GM12878 (cell line): Measurements from ENCODE around the gene ASRGL1. TPM values are rescaled to one million over a fixed set of nuclear protein-coding genes. Genes with fewer than 3 reads are reported as not detected.

Experiments used
- ASH2L ChIP-seq: fragments of 300-600, 200-600 bp; sonication (generic); IDR thresholded peaks from 2 replicates; pipeline ENCODE4 v1.6.1; 2017; ENCODE audit warnings: low read depth, mild to moderate bottlenecking, borderline replicate concordance
- BHLHE40 ChIP-seq, 2 experiments: fragments of 450-650 bp in 1 of 2; IDR thresholded peaks; 2 replicates each; pipeline ENCODE4 v1.6.1; 2011 to 2017; ENCODE audit warnings: low read depth in 2 of 2, borderline replicate concordance in 1 of 2, improper control_type of control experiment in 1 of 2, low read length in 1 of 2, mild to moderate bottlenecking in 1 of 2
- CBX5 ChIP-seq: sonication (generic); IDR thresholded peaks from 2 replicates; pipeline ENCODE4 v1.6.1; 2016; ENCODE audit warnings: low read depth, moderate library complexity, mild to moderate bottlenecking, inconsistent platforms
- CHD1 ChIP-seq: IDR thresholded peaks from 2 replicates; pipeline ENCODE4 v1.6.1; 2012; ENCODE audit warnings: low read depth, low read length, improper control_type of control experiment
- LARP7 ChIP-seq: fragments of 450-650 bp; IDR thresholded peaks from 2 replicates; pipeline ENCODE4 v1.6.1; 2017; ENCODE audit warnings: mild to moderate bottlenecking
- MYB ChIP-seq: fragments of 150-350 bp; IDR thresholded peaks from 2 replicates; pipeline ENCODE4 v1.6.1; 2014; ENCODE audit warnings: mild to moderate bottlenecking, low read depth, low read length, borderline replicate concordance
- POLR2A ChIP-seq: IDR thresholded peaks from 2 replicates; pipeline ENCODE4 v1.6.1; 2011; ENCODE audit warnings: low read depth, mild to moderate bottlenecking, low read length
- RAD21 ChIP-seq: IDR thresholded peaks from 2 replicates; pipeline ENCODE4 v1.6.1; 2011; ENCODE audit warnings: mild to moderate bottlenecking, low read depth, low read length, moderate library complexity; ENCODE audit not compliant: insufficient read depth
- RELA ChIP-seq: fragments of 450-650 bp; IDR thresholded peaks from 2 replicates; pipeline ENCODE4 v1.8.0; 2014; ENCODE audit warnings: borderline replicate concordance; ENCODE audit not compliant: partially characterized antibody
- RELB ChIP-seq: fragments of 450-650 bp; IDR thresholded peaks from 2 replicates; pipeline ENCODE4 v1.6.1; 2017; ENCODE audit warnings: low read depth, mild to moderate bottlenecking, moderate library complexity
- SPI1 ChIP-seq: IDR thresholded peaks from 2 replicates; pipeline ENCODE4 v1.6.1; 2011; ENCODE audit warnings: low read depth, mild to moderate bottlenecking, low read length, moderate library complexity, borderline replicate concordance; ENCODE audit not compliant: insufficient read depth
- STAT1 ChIP-seq: fragments of 450-650 bp; conservative IDR thresholded peaks from 2 replicates; pipeline ENCODE4 v1.6.1; 2014; ENCODE audit warnings: antibody characterized with exemption, mild to moderate bottlenecking
- STAT3 ChIP-seq: IDR thresholded peaks from 2 replicates; pipeline ENCODE4 v1.6.1; 2011; ENCODE audit warnings: low read depth, low read length, improper control_type of control experiment
- TAF1 ChIP-seq: IDR thresholded peaks from 2 replicates; pipeline ENCODE4 v1.6.1; 2011; ENCODE audit warnings: mild to moderate bottlenecking, low read depth, low read length, borderline replicate concordance
- ZNF384 ChIP-seq: IDR thresholded peaks from 2 replicates; pipeline ENCODE4 v1.6.1; 2012; ENCODE audit warnings: low read depth, mild to moderate bottlenecking, low read length, improper control_type of control experiment, borderline replicate concordance
- polyA plus RNA-seq, 11 experiments: library from polyadenylated mRNA; depleted of rRNA in 4 of 11; unstranded in 6 of 11; stranded (reverse) in 5 of 11; fragments of >200 nt; fragmentation: Nextera tagmentation in 4 of 11; fragmentation: Illumina TruSeq in 1 of 11; extraction: Ambion mirVana in 4 of 11; extraction: Trizol in 1 of 11; gene quantifications; 1 replicate in 1 of 11; 2 replicates in 10 of 11; pipeline versions ENCODE4 v1.2.1 to v1.2.3, GENCODE V29; 2011 to 2016; ENCODE audit warnings: inconsistent platforms in 2 of 11, missing spikeins in 2 of 11, low read depth in 1 of 11
- total RNA-seq, 4 experiments: library from RNA; depleted of rRNA in 3 of 4; stranded (reverse); fragments of >200 nt in 3 of 4; fragmentation: Illumina TruSeq in 1 of 4; extraction: Trizol in 1 of 4; gene quantifications; 2 replicates each; pipeline versions ENCODE4 v1.2.1 to v1.2.3, GENCODE V29; 2013 to 2021
- TF ChIP-seq, protein P1 (sequence below): fragments of 150-350 bp; IDR thresholded peaks from 2 replicates; pipeline ENCODE4 v1.6.1; 2016; ENCODE audit warnings: low read depth, low read length
- TF ChIP-seq, protein P2 (sequence below): IDR thresholded peaks from 2 replicates; pipeline ENCODE4 v1.6.1; 2012; ENCODE audit warnings: improper control_type of control experiment, low read depth, low read length; ENCODE audit not compliant: insufficient replicate concordance

ASRGL1 gene
- total and polyA plus RNA-seq, 10 of the 15 experiments (the other 5 are each of a cell fraction or from before 2014, with no cell fraction given): 0.97 to 24.5 (median 4.8) TPM

GRCh38 chr11:62337303-62338181, at the start of gene ASRGL1 (continued):
- TF ChIP-seq, protein P1, sequence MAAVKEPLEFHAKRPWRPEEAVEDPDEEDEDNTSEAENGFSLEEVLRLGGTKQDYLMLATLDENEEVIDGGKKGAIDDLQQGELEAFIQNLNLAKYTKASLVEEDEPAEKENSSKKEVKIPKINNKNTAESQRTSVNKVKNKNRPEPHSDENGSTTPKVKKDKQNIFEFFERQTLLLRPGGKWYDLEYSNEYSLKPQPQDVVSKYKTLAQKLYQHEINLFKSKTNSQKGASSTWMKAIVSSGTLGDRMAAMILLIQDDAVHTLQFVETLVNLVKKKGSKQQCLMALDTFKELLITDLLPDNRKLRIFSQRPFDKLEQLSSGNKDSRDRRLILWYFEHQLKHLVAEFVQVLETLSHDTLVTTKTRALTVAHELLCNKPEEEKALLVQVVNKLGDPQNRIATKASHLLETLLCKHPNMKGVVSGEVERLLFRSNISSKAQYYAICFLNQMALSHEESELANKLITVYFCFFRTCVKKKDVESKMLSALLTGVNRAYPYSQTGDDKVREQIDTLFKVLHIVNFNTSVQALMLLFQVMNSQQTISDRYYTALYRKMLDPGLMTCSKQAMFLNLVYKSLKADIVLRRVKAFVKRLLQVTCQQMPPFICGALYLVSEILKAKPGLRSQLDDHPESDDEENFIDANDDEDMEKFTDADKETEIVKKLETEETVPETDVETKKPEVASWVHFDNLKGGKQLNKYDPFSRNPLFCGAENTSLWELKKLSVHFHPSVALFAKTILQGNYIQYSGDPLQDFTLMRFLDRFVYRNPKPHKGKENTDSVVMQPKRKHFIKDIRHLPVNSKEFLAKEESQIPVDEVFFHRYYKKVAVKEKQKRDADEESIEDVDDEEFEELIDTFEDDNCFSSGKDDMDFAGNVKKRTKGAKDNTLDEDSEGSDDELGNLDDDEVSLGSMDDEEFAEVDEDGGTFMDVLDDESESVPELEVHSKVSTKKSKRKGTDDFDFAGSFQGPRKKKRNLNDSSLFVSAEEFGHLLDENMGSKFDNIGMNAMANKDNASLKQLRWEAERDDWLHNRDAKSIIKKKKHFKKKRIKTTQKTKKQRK: no peak
- TF ChIP-seq ASH2L (no peak), RELA (no peak), LARP7 (no peak; the same call in 1 of the 2 replicates), STAT3 (no peak), BHLHE40 (IDR thresholded peaks at IDR 0.05; ENCODE audit: borderline replicate concordance in 1 of 2, low read depth in 2 of 2, low read length in 1 of 2) (peak in 1 of 2 experiments; percentile 42; a peak in 1 of 4 replicates), CHD1 (no peak), ZNF384 (no peak), POLR2A (peak; percentile 42; the same call in 1 of the 2 replicates), RAD21 (no peak), CBX5 (no peak), TAF1 (no peak), STAT1 (no peak), MYB (no peak), SPI1 (peak; percentile 23; the same call in 1 of the 2 replicates), RELB (no peak)
- TF ChIP-seq, protein P2, sequence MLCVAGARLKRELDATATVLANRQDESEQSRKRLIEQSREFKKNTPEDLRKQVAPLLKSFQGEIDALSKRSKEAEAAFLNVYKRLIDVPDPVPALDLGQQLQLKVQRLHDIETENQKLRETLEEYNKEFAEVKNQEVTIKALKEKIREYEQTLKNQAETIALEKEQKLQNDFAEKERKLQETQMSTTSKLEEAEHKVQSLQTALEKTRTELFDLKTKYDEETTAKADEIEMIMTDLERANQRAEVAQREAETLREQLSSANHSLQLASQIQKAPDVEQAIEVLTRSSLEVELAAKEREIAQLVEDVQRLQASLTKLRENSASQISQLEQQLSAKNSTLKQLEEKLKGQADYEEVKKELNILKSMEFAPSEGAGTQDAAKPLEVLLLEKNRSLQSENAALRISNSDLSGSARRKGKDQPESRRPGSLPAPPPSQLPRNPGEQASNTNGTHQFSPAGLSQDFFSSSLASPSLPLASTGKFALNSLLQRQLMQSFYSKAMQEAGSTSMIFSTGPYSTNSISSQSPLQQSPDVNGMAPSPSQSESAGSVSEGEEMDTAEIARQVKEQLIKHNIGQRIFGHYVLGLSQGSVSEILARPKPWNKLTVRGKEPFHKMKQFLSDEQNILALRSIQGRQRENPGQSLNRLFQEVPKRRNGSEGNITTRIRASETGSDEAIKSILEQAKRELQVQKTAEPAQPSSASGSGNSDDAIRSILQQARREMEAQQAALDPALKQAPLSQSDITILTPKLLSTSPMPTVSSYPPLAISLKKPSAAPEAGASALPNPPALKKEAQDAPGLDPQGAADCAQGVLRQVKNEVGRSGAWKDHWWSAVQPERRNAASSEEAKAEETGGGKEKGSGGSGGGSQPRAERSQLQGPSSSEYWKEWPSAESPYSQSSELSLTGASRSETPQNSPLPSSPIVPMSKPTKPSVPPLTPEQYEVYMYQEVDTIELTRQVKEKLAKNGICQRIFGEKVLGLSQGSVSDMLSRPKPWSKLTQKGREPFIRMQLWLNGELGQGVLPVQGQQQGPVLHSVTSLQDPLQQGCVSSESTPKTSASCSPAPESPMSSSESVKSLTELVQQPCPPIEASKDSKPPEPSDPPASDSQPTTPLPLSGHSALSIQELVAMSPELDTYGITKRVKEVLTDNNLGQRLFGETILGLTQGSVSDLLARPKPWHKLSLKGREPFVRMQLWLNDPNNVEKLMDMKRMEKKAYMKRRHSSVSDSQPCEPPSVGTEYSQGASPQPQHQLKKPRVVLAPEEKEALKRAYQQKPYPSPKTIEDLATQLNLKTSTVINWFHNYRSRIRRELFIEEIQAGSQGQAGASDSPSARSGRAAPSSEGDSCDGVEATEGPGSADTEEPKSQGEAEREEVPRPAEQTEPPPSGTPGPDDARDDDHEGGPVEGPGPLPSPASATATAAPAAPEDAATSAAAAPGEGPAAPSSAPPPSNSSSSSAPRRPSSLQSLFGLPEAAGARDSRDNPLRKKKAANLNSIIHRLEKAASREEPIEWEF: no peak
